Measurements from ENCODE around the gene NBPF26.
"Not testable (repeated sequence)": the region's sequence is repeated elsewhere in the genome, so short reads cannot be mapped to it uniquely, and the experiment has no call there.

Gene NBPF26

DNA sequence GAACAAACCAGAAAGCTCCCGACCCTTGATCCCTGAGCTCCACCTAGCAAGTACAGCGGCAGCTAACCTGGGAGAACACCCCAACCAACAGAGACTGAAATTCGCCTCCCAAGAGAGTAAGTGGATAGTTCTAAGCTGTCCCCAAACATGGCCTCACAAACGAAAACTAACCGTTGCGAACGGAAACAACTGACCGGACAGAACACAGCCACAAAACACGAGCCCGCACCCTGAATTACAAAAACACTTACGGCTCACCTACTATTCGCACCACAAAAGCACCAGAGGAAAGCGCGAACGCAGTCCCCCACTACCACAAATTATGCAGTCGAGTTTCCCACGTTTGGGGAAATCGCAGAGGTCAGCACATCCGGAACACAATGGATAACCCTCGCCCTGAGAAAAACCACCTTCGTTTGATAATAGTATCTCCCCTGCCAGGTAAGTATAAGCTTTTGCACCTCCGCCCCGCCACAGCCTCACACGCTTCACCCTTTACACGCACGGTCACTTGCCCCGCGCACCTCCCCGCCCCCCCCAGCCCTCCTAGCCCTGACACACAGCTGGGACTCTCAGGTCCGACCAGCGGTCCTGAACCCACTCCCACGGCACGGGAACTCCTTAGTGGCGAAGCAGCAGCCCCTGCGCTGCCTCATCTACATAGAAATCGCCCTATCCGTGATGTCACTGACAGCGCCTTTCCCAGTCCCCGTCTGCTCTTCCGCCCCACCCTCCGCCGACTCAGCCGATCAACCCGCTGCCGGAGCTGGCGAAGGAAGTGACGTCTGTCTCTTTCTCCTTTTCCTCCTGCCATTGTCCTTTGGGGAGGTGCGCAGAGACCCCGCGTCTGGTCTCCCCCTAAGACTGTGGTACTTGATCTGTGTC is 127.0 kb downstream of the NBPF26 start:
- in situ Hi-C loops (cut with HindIII; ENCODE audit: low sequenced_read_pairs), result not testable (repeated sequence)

DNA sequence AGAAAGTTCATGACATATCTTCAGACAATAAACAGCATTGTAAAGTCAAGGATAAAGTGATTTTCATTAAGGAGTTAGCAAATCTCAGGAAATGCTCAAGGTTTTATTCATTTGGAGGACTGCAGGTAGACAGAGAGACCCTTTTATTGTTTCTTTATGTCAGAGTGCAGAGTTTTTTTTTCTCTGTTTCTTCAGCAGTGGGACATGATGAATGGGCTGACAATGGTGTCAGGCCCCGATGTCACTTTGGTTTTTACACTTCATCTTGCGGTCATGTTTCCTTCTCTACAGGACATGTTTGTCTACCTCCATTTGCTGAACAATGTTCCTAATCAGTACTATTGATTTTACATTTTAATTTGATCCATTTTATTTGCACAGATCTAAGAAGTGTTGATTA is 134.4 kb downstream of the NBPF26 start:
- in situ Hi-C loops (cut with HindIII; ENCODE audit: low sequenced_read_pairs), result not testable (repeated sequence)

DNA sequence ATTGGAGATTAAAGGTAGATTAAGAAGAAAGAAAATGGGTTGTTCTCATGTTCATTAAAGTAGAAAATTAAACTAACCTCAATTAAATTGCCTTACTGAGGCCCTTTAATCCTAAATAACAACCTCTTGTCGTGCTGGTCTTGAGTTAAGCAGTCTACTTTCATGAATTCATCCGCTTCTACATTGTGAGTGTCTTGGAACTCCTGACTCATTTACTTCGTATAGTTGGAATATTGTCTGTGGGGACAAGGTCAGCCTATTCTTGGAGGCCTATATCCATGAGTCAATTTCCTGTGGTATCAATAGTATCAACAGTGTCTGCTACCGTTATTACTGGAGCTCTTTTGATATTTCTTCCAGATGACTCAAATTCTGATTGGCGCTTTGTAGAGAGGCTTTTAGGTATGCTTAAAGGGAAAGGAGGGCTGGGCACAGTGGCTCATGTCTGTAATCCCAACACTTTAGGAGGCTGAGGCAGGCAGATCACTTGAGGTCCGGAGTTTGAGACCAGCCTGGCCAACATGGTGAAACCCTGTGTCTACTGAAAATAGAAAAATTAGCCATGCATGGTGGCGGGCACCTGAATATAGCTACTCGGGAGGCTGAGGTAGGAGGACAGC is 136.0 kb downstream of the NBPF26 start:
- in situ Hi-C loops (cut with HindIII; ENCODE audit: low sequenced_read_pairs), result not testable (repeated sequence)

DNA sequence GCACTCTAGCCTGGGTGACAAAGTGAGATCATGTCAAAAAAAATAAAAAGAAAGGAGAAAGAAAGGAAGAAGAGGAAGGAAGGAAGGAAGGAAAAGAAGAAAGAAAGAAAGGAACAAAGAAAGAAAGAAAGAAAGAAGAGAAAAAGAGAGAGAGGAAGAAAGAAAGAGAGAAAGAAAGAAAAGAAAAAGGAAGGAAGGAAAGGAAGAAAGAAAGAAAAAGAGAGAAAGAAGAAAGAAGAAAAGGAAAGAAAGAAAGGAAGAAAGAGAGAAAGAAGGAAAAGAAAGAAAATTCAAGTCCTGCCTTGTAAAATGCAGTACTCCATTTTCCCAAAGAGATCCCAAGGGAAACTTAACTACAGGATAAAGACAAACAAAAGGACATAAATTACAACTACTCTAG is 154.5 kb downstream of the NBPF26 start:
- in situ Hi-C loops (cut with HindIII; ENCODE audit: low sequenced_read_pairs), result not testable (repeated sequence)

DNA sequence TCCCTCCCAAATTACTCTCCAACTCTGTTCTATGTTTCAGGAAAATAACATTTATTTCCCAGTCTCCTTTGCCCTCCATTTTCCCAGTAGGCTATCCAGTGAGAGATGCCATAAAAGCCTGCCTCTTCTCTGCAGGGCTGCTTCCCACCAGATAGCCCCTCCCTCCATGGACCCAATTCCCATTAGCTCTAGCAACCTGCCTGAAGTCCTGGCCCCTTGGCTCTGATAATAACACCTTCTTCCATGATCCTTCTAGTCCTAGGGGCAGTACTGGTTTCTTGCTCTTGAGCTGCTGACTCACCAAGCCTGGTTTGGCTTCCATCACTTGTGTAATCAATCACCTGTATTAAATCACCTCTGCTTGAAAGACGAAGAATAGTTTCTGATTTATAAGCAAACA is 156.3 kb downstream of the NBPF26 start:
- in situ Hi-C loops (cut with HindIII; ENCODE audit: low sequenced_read_pairs), result not testable (repeated sequence)

DNA sequence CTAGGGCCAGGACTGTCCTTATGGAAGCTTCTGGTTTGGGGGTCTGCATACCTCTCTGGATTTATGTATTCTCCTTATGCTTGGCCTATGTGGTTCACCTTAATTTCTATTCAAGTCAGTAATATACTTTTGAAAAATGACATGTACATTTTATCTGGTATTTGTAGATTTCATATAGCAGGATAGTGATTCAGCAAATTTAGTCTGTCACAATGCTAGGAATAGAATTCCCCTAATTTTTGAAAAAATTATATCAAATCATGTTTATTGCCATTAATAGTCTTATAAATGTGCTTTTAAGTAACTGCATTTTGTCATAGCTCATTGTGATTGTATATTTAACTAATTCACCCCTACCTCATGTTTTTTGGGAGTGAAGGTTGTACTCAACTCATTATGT is 158.2 kb downstream of the NBPF26 start:
- in situ Hi-C loops (cut with HindIII; ENCODE audit: low sequenced_read_pairs), result not testable (repeated sequence)
